ENCODE measurements around the gene FBRSL1. TPM values are rescaled to one million over a fixed set of nuclear protein-coding genes. Genes with fewer than 3 reads are reported as not detected.

FBRSL1 gene
- total RNA-seq, 1 experiment from 2014 or later, result 96.1 TPM

DNA sequence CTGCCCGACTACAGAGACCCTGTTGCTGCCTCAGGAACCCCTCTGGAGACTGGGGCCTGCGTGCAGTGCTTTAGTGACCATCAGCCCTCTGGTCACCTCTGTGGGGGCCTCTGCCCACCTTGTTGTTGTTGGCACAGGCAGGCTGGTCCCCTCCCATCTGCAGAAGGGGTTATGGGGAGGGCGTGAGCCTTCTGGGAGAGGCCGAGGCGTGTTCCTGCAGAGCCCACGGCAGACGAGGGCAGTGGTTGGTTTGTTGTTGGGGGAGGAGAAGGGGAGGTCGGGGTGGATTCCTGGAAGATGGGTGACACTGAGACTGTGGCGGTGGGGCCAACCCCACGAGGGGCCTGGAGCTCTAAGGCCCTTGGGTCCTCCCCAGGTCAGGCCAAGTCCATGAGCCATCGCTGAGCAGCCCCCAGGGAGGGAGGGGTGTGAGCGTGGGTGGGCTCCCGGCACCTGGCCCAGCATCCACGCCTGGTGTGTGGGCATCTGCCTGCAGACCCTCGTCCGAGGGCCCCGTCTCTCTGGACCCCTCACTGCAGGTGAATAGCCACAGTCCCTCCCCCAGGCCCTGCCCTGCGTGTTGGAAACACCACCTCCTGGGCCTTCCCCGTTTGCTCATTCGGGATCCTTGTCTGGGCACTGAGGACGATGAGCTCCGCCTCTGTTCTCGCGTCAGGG, 23.6 kb downstream of the FBRSL1 start:
- peaks cover 11% of the 10 kb centered on the region for H3K4me1 Mint-ChIP-seq (ENCODE audit: low read depth, unreplicated experiment)
- intact Hi-C loops (cut with micrococcal nuclease; ENCODE audit: unreplicated experiment), result no loop called here
- Histone ChIP-seq H3K9me3 (no peaks in the 10 kb centered on the region), H3K36me3 (ENCODE audit: control insufficient read depth, insufficient read depth, low read length) (no peaks in the 10 kb centered on the region; the same call in 1 of the 2 replicates), H3K4me3 (ENCODE audit: low read depth, low read length) (no peak overlapping the region), H3K27me3 (replicated peaks; ENCODE audit: control insufficient read depth, insufficient read depth, low read length) (no peaks in the 10 kb centered on the region), H3K4me1 (peaks cover 16% of the 10 kb centered on the region)
- peaks cover 13% of the 10 kb centered on the region for H3K36me3 Mint-ChIP-seq (ENCODE audit: insufficient read depth, unreplicated experiment)
- H3K27me3 Mint-ChIP-seq (ENCODE audit: insufficient read depth, unreplicated experiment), result no peaks in the 10 kb centered on the region
- peaks cover 8% of the 10 kb centered on the region for H3K9me3 Mint-ChIP-seq (ENCODE audit: unreplicated experiment)
- BruUV-seq (replicated peaks), result no TSS peak
- POLR2A ChIA-PET, result no interaction called here
- no peak overlapping the region for H3K4me3 Mint-ChIP-seq (ENCODE audit: unreplicated experiment)
- TF ChIP-seq, protein P1, sequence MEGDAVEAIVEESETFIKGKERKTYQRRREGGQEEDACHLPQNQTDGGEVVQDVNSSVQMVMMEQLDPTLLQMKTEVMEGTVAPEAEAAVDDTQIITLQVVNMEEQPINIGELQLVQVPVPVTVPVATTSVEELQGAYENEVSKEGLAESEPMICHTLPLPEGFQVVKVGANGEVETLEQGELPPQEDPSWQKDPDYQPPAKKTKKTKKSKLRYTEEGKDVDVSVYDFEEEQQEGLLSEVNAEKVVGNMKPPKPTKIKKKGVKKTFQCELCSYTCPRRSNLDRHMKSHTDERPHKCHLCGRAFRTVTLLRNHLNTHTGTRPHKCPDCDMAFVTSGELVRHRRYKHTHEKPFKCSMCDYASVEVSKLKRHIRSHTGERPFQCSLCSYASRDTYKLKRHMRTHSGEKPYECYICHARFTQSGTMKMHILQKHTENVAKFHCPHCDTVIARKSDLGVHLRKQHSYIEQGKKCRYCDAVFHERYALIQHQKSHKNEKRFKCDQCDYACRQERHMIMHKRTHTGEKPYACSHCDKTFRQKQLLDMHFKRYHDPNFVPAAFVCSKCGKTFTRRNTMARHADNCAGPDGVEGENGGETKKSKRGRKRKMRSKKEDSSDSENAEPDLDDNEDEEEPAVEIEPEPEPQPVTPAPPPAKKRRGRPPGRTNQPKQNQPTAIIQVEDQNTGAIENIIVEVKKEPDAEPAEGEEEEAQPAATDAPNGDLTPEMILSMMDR (IDR thresholded peaks at IDR 0.05; ENCODE audit: insufficient read depth in 1 of 2, low read depth in 1 of 2, low read length in 1 of 2, severe bottlenecking in 1 of 2, unreplicated experiment in 1 of 2), result no peak
- no peak overlapping the region for H3K27ac Mint-ChIP-seq (ENCODE audit: unreplicated experiment)
- CTCF ChIA-PET, result no interaction called here
- DNase-seq, result no peak

DNA sequence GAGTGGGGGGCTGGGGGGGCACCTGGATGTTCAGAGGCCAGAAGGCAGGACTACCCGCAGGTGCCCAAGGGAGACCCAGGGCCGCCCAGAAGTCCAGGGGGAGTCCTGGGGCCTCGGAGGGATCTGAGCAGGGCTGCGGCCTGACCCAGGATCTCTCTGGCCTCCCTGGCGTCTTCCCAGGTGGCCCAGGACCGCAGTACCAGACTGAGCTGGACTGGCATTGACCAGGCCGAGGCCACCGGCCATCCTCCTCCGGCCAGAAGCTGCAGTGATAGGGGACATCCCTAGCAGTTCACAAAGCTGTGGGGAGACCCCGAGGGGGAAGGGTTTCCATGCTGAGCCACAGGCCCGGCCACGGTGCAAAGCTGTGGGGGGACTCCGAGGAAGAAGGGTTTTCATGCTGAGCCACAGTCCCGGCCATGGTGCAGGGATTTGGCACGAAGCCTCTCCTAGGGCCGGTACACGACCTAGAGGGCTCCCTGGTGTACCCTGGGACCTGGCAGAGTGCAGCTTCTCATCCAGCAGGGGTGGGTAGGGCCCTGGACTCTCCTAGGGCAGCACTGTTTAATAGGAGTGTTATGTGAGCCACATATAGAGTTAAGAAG, 24.4 kb downstream of the FBRSL1 start:
- H3K27me3 Mint-ChIP-seq (ENCODE audit: insufficient read depth, unreplicated experiment), result no peaks in the 10 kb centered on the region
- H3K9me3 Mint-ChIP-seq (ENCODE audit: unreplicated experiment), result peaks cover 15% of the 10 kb centered on the region
- no peak overlapping the region for H3K4me3 ChIP-seq (ENCODE audit: low read depth, low read length)
- TF ChIP-seq, protein P1 (IDR thresholded peaks at IDR 0.05; ENCODE audit: insufficient read depth in 1 of 2, low read depth in 1 of 2, low read length in 1 of 2, severe bottlenecking in 1 of 2, unreplicated experiment in 1 of 2), result no peak
- peaks cover 11% of the 10 kb centered on the region for H3K4me1 Mint-ChIP-seq (ENCODE audit: low read depth, unreplicated experiment)
- H3K9me3 ChIP-seq, result peaks cover 5% of the 10 kb centered on the region; the same call in 1 of the 2 replicates
- intact Hi-C loops (cut with micrococcal nuclease; ENCODE audit: unreplicated experiment), result no loop called here
- no peaks in the 10 kb centered on the region; the same call in 1 of the 2 replicates for H3K36me3 ChIP-seq (ENCODE audit: control insufficient read depth, insufficient read depth, low read length)
- peaks cover 16% of the 10 kb centered on the region for H3K4me1 ChIP-seq
- no peak for DNase-seq
- POLR2A ChIA-PET, result no interaction called here
- H3K27ac Mint-ChIP-seq (ENCODE audit: unreplicated experiment), result no peak overlapping the region
- no TSS peak for BruUV-seq (replicated peaks)
- H3K36me3 Mint-ChIP-seq (ENCODE audit: insufficient read depth, unreplicated experiment), result peaks cover 18% of the 10 kb centered on the region
- no peaks in the 10 kb centered on the region for H3K27me3 ChIP-seq (replicated peaks; ENCODE audit: control insufficient read depth, insufficient read depth, low read length)
- CTCF ChIA-PET, result no interaction called here
- H3K4me3 Mint-ChIP-seq (ENCODE audit: unreplicated experiment), result no peak overlapping the region

DNA sequence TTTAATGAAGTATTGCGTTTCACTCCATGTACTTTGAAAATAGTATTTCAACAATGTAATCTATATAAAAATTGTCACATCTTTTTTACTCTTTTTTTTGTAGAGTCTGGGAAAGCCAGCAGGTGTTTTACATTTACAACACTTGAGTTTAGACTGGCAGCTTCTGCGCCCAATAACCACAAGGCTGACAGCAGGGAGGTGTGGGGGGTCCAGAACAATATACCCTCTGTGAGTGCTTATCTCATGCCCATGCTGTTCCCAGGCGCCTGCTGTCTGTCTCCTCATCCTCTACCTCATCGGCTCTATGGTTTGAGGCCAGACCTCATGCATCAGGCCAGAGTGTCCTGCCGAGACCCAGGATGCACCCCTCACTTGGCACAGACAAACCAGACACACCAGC, 24.9 kb downstream of the FBRSL1 start:
- no TSS peak for BruUV-seq (replicated peaks)
- Histone ChIP-seq H3K4me1 (peaks cover 16% of the 10 kb centered on the region), H3K27me3 (replicated peaks; ENCODE audit: control insufficient read depth, insufficient read depth, low read length) (no peaks in the 10 kb centered on the region), H3K9me3 (peaks cover 7% of the 10 kb centered on the region; the same call in 1 of the 2 replicates), H3K4me3 (ENCODE audit: low read depth, low read length) (no peak overlapping the region), H3K36me3 (ENCODE audit: control insufficient read depth, insufficient read depth, low read length) (no peaks in the 10 kb centered on the region; the same call in 1 of the 2 replicates)
- Mint-ChIP-seq H3K36me3 (ENCODE audit: insufficient read depth, unreplicated experiment) (peaks cover 18% of the 10 kb centered on the region), H3K9me3 (ENCODE audit: unreplicated experiment) (peaks cover 17% of the 10 kb centered on the region), H3K27me3 (ENCODE audit: insufficient read depth, unreplicated experiment) (no peaks in the 10 kb centered on the region), H3K4me1 (ENCODE audit: low read depth, unreplicated experiment) (peaks cover 11% of the 10 kb centered on the region), H3K4me3 (ENCODE audit: unreplicated experiment) (no peak overlapping the region), H3K27ac (ENCODE audit: unreplicated experiment) (no peak overlapping the region)
- intact Hi-C loops (cut with micrococcal nuclease; ENCODE audit: unreplicated experiment), result no loop called here
- no peak for DNase-seq
- ChIA-PET POLR2A (no interaction called here), CTCF (no interaction called here)
- TF ChIP-seq, protein P1 (IDR thresholded peaks at IDR 0.05; ENCODE audit: insufficient read depth in 1 of 2, low read depth in 1 of 2, low read length in 1 of 2, severe bottlenecking in 1 of 2, unreplicated experiment in 1 of 2), result no peak

All from Caco-2 (cell line).